Measurements from ENCODE around the gene C2CD3.
"Not testable (repeated sequence)": the region's sequence is repeated elsewhere in the genome, so short reads cannot be mapped to it uniquely, and the experiment has no call there.

C2CD3 gene

GRCh38 chr11:74004759-74005615, 165.8 kb downstream of the C2CD3 start:
- no peak for DNase-seq (ENCODE audit: low read depth)

- no peak for DNase-seq (ENCODE audit: low read depth)
These were observed 166.6 kb downstream of the C2CD3 start for GRCh38 chr11:74004046-74004695.

- no peak for DNase-seq (ENCODE audit: low read depth)
These were observed 168.0 kb downstream of the C2CD3 start for GRCh38 chr11:74002832-74003231.

GRCh38 chr11:74001822-74002286, 168.9 kb downstream of the C2CD3 start:
- no peak for DNase-seq (ENCODE audit: low read depth)

GRCh38 chr11:74000307-74001133, 170.3 kb downstream of the C2CD3 start:
- DNase-seq (ENCODE audit: low read depth): no peak

- no peak for DNase-seq (ENCODE audit: low read depth)
These were observed 171.1 kb downstream of the C2CD3 start for GRCh38 chr11:73999581-74000306.

GRCh38 chr11:73998846-73999575, 171.8 kb downstream of the C2CD3 start:
- no peak for DNase-seq (ENCODE audit: low read depth)

GRCh38 chr11:73997120-73997770, 173.6 kb downstream of the C2CD3 start:
- no peak for DNase-seq (ENCODE audit: low read depth)

- DNase-seq (ENCODE audit: low read depth): no peak
These were observed 174.5 kb downstream of the C2CD3 start for GRCh38 chr11:73996161-73996747.

GRCh38 chr11:73995731-73996130, 175.1 kb downstream of the C2CD3 start:
- no peak for DNase-seq (ENCODE audit: low read depth)

GRCh38 chr11:73995247-73995646, 175.6 kb downstream of the C2CD3 start:
- no peak for DNase-seq (ENCODE audit: low read depth)

GRCh38 chr11:73991471-73992006, 179.3 kb downstream of the C2CD3 start:
- DNase-seq (ENCODE audit: low read depth): no peak

GRCh38 chr11:73990730-73991129, 180.1 kb downstream of the C2CD3 start:
- DNase-seq (ENCODE audit: low read depth): no peak

GRCh38 chr11:73989156-73989555, 181.6 kb downstream of the C2CD3 start:
- no peak for DNase-seq (ENCODE audit: low read depth)

GRCh38 chr11:73988227-73988626, 182.6 kb downstream of the C2CD3 start:
- no peak for DNase-seq (ENCODE audit: low read depth)

- DNase-seq (ENCODE audit: low read depth): not testable (repeated sequence)
These were observed 185.1 kb downstream of the C2CD3 start for GRCh38 chr11:73985661-73986060.

GRCh38 chr11:73983741-73984538, 186.9 kb downstream of the C2CD3 start:
- no peak for DNase-seq (ENCODE audit: low read depth)

GRCh38 chr11:73982990-73983740, 187.6 kb downstream of the C2CD3 start:
- peak; percentile 56 for DNase-seq (ENCODE audit: low read depth)
